Esophagus squamous epithelium (tissue), 5 donors: ENCODE measurements around the gene GSTM5. TPM values are rescaled to one million over a fixed set of nuclear protein-coding genes. Genes with fewer than 3 reads are reported as not detected.

Source experiments
- DNase-seq: peaks from one replicate; lab custom pipeline; 2025; lab: John Stamatoyannopoulos, UW
- H3K27ac ChIP-seq, 4 donors: fragments of 200-600 bp; sonication (generic); one replicate each; pipeline ENCODE4 v1.5.1; 2016 to 2019; ENCODE audit warnings: mild to moderate bottlenecking in 1 of 4
- H3K27me3 ChIP-seq, 4 donors: fragments of 200-600 bp; sonication (generic); 1 replicate in 3 of 4; 2 replicates in 1 of 4; pipeline versions ENCODE4 v1.5.1 to v1.6.0; 2017 to 2021; ENCODE audit warnings: antibody characterized with exemption in 1 of 4
- H3K36me3 ChIP-seq, 3 donors: fragments of 200-600 bp; sonication (generic); one replicate each; pipeline ENCODE4 v1.5.1; 2016 to 2019
- H3K4me1 ChIP-seq, 3 donors: fragments of 200-600 bp; sonication (generic); one replicate each; pipeline ENCODE4 v1.5.1; 2017 to 2019
- H3K4me3 ChIP-seq, 4 donors: fragments of 200-600 bp; sonication (generic); 1 replicate in 3 of 4; 2 replicates in 1 of 4; pipeline ENCODE4 v1.5.1; 2016 to 2019; ENCODE audit warnings: mild to moderate bottlenecking in 2 of 4, moderate library complexity in 1 of 4
- H3K9me3 ChIP-seq, 3 donors: fragments of 200-600 bp; sonication (generic); one replicate each; pipeline ENCODE4 v1.5.1; 2016 to 2019
- POLR2A ChIP-seq, 4 donors: fragments of 450-650 bp; IDR thresholded peaks; one replicate each; pipeline ENCODE4 v1.6.1; 2017; ENCODE audit warnings: antibody characterized with exemption in 4 of 4, mild to moderate bottlenecking in 4 of 4, moderate library complexity in 3 of 4
- WGBS, 2 donors: methylation state at CpG; one replicate each; pipeline ENCODE4 v1.1.5; 2018; 5-methylcytosine and 5-hydroxymethylcytosine counted together
- intact Hi-C: fragments of 100-400 bp; cut with DNase I; formaldehyde crosslinking; loops from one replicate; pipeline ENCODE4 v1.15.0; 2022
- total RNA-seq, 4 donors: library from RNA; depleted of rRNA; stranded (reverse); fragments of >200 nt; gene quantifications; one replicate each; pipeline ENCODE4 v1.1.0, GENCODE V29; 2016
- TF ChIP-seq, protein P1 (sequence below), 6 experiments: fragments of 450-650 bp in 4 of 6; fragments of 200-600 bp in 2 of 6; sonication (generic) in 2 of 6; IDR thresholded peaks; one replicate each; pipeline ENCODE4 v1.5.1; 2016 to 2019; ENCODE audit warnings: antibody characterized with exemption in 6 of 6, mild to moderate bottlenecking in 4 of 6, moderate library complexity in 4 of 6
- donor health status: DM: yes; HTN: yes; CAD: no.

Gene GSTM5
- total RNA-seq, 4 donors from 2014 or later: 2.2 to 4.6 TPM; not detected in 2

DNA sequence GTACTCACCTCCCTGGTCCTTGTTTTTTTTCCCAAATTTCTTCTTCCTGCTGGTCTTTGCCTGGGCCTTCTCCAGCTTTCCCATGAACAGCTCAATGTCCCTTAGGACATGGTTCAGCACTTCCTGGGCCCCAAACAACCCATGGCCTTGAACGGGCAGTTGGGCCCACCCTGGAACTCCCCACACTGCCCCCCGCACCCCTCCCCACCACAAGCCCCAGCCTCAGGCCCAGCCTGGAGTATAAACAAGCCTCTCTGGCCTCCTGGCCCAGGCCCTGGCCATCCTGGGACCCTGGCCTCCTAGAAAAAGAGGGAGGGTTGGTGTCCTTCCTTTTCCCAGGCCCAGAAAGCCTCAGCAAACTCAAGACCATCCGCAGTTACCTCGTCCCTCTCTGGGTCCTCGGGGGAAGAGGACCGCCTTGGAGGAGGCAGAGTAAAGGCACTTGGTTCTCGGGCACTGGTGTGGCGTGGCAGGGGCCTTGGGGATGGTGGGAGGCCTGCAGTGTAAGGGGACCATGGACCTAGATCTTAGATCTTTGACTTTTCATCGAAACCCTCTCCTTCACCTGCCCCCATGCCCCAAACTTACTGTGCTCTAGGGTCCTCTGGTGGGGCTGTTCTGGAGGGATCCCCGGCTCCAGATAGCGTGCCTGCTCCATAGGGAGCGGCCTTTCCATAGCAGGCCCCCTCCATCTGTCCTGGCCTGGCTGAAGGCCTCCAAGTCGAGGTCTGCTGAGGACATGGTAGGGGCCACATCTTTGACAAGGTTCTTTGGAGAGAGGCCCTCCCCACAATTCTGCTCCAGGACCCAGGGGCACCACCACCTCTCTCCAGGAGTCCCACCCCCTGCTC lies 46.1 kb downstream of the GSTM5 start:
- no peaks in the 10 kb centered on the region for H3K27me3 ChIP-seq
- no peaks in the 10 kb centered on the region for H3K9me3 ChIP-seq
- H3K27ac ChIP-seq: no peak overlapping the region
- intact Hi-C loops: no loop called here
- peaks cover 0 to 3% (median 2%) of the 10 kb centered on the region in 3 donors for H3K4me1 ChIP-seq
- 83 to 93% methylated on average over 6 to 12 of the region's 13 CpGs for WGBS, 2 donors
- H3K36me3 ChIP-seq: no peaks in the 10 kb centered on the region
- TF ChIP-seq, protein P1, sequence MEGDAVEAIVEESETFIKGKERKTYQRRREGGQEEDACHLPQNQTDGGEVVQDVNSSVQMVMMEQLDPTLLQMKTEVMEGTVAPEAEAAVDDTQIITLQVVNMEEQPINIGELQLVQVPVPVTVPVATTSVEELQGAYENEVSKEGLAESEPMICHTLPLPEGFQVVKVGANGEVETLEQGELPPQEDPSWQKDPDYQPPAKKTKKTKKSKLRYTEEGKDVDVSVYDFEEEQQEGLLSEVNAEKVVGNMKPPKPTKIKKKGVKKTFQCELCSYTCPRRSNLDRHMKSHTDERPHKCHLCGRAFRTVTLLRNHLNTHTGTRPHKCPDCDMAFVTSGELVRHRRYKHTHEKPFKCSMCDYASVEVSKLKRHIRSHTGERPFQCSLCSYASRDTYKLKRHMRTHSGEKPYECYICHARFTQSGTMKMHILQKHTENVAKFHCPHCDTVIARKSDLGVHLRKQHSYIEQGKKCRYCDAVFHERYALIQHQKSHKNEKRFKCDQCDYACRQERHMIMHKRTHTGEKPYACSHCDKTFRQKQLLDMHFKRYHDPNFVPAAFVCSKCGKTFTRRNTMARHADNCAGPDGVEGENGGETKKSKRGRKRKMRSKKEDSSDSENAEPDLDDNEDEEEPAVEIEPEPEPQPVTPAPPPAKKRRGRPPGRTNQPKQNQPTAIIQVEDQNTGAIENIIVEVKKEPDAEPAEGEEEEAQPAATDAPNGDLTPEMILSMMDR (IDR thresholded peaks at IDR 0.05): no peak
- no peak for TF ChIP-seq POLR2A (IDR thresholded peaks at IDR 0.05)
- DNase-seq: no peak
- H3K4me3 ChIP-seq: no peak overlapping the region

DNA sequence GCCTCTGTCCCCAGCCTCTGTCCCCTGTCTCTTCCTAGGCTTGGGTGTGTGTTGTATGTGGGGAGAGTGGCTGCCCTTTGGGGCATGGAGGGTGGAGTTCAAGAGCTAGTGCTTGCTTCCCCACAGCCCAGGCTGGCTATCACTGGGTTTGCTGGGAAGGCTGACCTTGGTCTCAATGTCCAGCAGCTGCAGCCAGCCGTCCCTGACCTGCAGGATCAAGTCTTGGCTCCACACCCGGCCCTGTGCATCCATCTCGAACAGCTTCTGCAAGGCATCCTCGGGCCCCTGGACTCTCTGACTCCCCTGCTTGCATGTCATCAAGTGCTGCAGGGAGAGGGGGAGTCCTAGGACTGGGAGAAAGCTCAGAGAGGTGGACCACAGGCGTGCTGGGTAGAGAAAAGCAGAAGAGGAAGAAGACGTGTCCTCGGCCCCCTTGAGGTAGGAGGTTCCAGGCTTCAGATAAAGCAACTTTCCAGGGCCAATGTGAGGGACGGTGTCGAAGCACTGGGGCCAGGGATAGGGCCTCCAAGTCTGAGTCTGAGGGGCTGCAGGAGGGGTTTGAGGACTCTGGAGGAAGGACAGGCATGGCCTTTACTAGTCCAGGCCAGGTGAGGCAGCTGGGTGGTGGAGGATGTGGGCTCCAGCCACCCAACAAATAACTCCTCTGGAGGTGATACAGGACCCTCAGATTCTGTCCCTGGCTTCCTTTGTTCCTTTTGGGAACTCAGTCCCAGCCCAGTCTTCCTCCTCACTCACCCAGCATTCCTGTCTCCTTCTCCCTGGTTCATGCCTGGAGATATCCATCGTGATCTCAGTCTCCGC lies 47.7 kb downstream of the GSTM5 start:
- Histone ChIP-seq H3K4me3 (no peak overlapping the region), H3K36me3 (no peaks in the 10 kb centered on the region), H3K27me3 (no peaks in the 10 kb centered on the region), H3K27ac (no peak overlapping the region), H3K4me1 (peaks cover 4 to 9% (median 8%) of the 10 kb centered on the region in 3 donors), H3K9me3 (no peaks in the 10 kb centered on the region)
- WGBS, 2 donors: 96 to 98% methylated on average over 5 to 7 of the region's 11 CpGs
- no peak for TF ChIP-seq POLR2A (IDR thresholded peaks at IDR 0.05)
- TF ChIP-seq, protein P1 (IDR thresholded peaks at IDR 0.05): no peak
- intact Hi-C loops: no loop called here
- DNase-seq: no peak

DNA sequence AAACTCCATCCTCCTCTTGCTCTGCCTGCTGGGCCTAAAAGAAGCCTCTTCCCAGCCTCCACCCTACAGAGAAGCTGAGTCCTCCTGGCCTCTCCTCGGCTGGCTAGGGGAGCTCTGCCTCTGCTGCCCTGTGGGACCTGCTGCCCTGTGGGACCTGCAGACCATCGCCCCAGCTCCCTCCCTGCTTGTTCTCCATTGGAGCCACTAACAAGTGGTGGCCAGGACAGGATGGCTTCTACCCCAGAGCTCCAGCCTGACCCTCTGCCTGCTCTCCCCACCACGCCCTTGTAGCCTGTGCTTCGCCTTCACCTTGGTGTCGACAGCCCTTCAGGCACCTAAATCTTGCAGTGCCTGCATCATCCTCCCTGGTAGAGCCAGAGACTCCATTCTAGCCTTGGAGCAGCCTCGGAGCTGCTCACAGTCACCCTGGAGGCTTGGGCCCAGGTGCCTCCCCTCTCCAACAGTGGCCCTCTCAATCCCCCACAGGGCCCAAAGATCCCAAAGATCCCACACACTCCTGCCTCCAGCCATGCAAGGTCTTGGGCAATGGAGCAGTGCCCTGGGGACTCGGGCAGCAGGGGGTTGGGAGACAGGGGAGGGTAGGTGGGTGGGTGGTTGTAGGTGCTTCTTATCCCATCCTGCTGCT lies 48.7 kb downstream of the GSTM5 start:
- DNase-seq: no peak
- TF ChIP-seq, protein P1 (IDR thresholded peaks at IDR 0.05): no peak
- TF ChIP-seq POLR2A (IDR thresholded peaks at IDR 0.05): no peak
- Histone ChIP-seq H3K4me3 (no peak overlapping the region), H3K9me3 (no peaks in the 10 kb centered on the region), H3K27ac (no peak overlapping the region), H3K27me3 (no peaks in the 10 kb centered on the region), H3K4me1 (peaks cover 4 to 9% (median 8%) of the 10 kb centered on the region in 3 donors), H3K36me3 (no peaks in the 10 kb centered on the region)
- 76 to 93% methylated on average over 5 of the region's 7 CpGs for WGBS, 2 donors
- intact Hi-C loops: no loop called here

DNA sequence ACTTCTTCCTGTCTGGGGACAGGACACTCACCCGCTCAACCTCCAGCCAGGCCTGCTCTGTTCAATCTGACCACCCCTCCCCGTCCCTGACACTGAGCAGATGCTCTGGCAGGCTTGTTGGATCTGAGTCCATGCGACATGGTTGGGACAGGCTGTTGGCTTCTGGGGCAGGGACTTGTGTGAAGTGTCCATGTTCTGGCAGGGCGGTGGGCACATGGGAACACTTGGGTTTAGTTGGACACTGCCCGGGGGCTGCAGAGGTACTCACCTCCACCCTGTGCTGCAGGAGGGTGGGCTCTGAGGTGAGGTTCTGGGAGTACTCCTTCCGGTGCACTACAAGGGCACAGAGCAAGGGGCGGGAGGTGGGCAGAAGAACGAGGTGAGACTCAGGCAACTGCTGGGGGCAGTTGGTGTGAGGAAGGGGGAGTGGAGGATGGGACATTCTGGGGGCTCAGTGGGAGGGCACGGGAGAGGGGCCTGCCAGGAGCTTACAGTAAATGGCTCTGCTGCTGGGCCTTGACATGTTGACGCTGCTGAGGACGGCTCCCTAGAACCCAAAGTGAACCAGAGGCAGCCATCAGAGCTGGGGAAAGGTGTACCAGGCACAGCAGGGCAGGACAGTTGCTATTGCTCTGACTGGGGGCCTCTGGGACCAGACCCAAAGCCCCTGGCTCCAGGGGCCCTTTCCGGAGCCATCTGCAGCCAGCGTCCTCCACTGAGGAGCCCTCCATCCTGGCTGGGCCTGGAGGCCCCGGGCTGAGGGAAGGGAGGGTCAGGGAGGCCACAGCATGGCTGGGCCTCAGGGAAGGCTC lies 49.4 kb downstream of the GSTM5 start:
- no peaks in the 10 kb centered on the region for H3K36me3 ChIP-seq
- DNase-seq: no peak
- no peak for TF ChIP-seq POLR2A (IDR thresholded peaks at IDR 0.05)
- TF ChIP-seq, protein P1 (IDR thresholded peaks at IDR 0.05): no peak
- H3K9me3 ChIP-seq: no peaks in the 10 kb centered on the region
- H3K27me3 ChIP-seq: no peaks in the 10 kb centered on the region
- peaks cover 4 to 9% (median 8%) of the 10 kb centered on the region in 3 donors for H3K4me1 ChIP-seq
- H3K27ac ChIP-seq: no peak overlapping the region
- 80 to 88% methylated on average over 6 to 11 of the region's 14 CpGs for WGBS, 2 donors
- no peak overlapping the region for H3K4me3 ChIP-seq
- intact Hi-C loops: no loop called here
